Astrocyte (in vitro differentiated cells and primary cell): Measurements from ENCODE around the gene CR1L. TPM values are rescaled to one million over a fixed set of nuclear protein-coding genes. Genes with fewer than 3 reads are reported as not detected.
"Not testable (repeated sequence)": the region's sequence is repeated elsewhere in the genome, so short reads cannot be mapped to it uniquely, and the experiment has no call there.

Experiments used
- DNase-seq: peaks from one replicate; pipeline ENCODE4 v3.0.0-alpha.2; 2010; ENCODE audit warnings: low read depth
- FAIRE-seq: peaks from 2 replicates; lab custom pipeline; 2011; peaks lifted over from hg19 to GRCh38; lab: Jason Lieb, UNC
- H2AFZ ChIP-seq: 2 replicates; pipeline ENCODE4 v1.6.0; 2012; ENCODE audit warnings: low read depth, low read length, inconsistent platforms
- H3K27ac ChIP-seq: 2 replicates; pipeline ENCODE4 v1.5.1; 2011; ENCODE audit warnings: low read depth, low read length, inconsistent platforms
- H3K27me3 ChIP-seq: 2 replicates; pipeline ENCODE4 v1.6.0; 2011; ENCODE audit warnings: low read length, inconsistent platforms; ENCODE audit not compliant: insufficient read depth
- H3K36me3 ChIP-seq: 2 replicates; pipeline ENCODE4 v1.5.1; 2011; ENCODE audit warnings: low read length, inconsistent platforms; ENCODE audit not compliant: insufficient read depth
- H3K4me1 ChIP-seq: 2 replicates; pipeline ENCODE4 v1.5.1; 2011; ENCODE audit warnings: low read length, inconsistent platforms; ENCODE audit not compliant: insufficient read depth
- H3K4me2 ChIP-seq: 2 replicates; pipeline ENCODE4 v1.6.0; 2012; ENCODE audit warnings: low read length, inconsistent platforms
- H3K4me3 ChIP-seq: 2 replicates; pipeline ENCODE4 v1.5.1; 2011; ENCODE audit warnings: low read depth, mild to moderate bottlenecking, low read length, inconsistent platforms; ENCODE audit not compliant: insufficient read depth
- H3K79me2 ChIP-seq: 2 replicates; pipeline ENCODE4 v1.6.0; 2012; ENCODE audit warnings: mild to moderate bottlenecking, low read length, inconsistent platforms; ENCODE audit not compliant: insufficient read depth
- H3K9ac ChIP-seq: 2 replicates; pipeline ENCODE4 v1.6.0; 2012; ENCODE audit warnings: mild to moderate bottlenecking, low read length, inconsistent platforms
- H3K9me3 ChIP-seq: 2 replicates; pipeline ENCODE4 v1.5.1; 2012; ENCODE audit warnings: low read depth, mild to moderate bottlenecking, low read length, inconsistent platforms; ENCODE audit not compliant: insufficient read depth
- H4K20me1 ChIP-seq: 2 replicates; pipeline ENCODE4 v1.6.0; 2012; ENCODE audit warnings: low read length, inconsistent platforms; ENCODE audit not compliant: insufficient read depth
- H3K27ac Mint-ChIP-seq: one replicate; pipeline ENCODE4 v1.8.0; 2021; ENCODE audit warnings: mild to moderate bottlenecking, mixed read lengths; ENCODE audit not compliant: unreplicated experiment
- H3K27me3 Mint-ChIP-seq: one replicate; pipeline ENCODE4 v1.8.0; 2021; ENCODE audit warnings: low read depth, mixed read lengths; ENCODE audit not compliant: unreplicated experiment
- H3K36me3 Mint-ChIP-seq: one replicate; pipeline ENCODE4 v1.8.0; 2021; ENCODE audit warnings: low read depth, mixed read lengths; ENCODE audit not compliant: unreplicated experiment
- H3K4me1 Mint-ChIP-seq: one replicate; pipeline ENCODE4 v1.8.0; 2021; ENCODE audit warnings: low read depth, mixed read lengths; ENCODE audit not compliant: unreplicated experiment
- H3K4me3 Mint-ChIP-seq: one replicate; pipeline ENCODE4 v1.8.0; 2021; ENCODE audit warnings: mild to moderate bottlenecking, moderate library complexity, mixed read lengths; ENCODE audit not compliant: unreplicated experiment
- H3K9me3 Mint-ChIP-seq: one replicate; pipeline ENCODE4 v1.8.0; 2021; ENCODE audit warnings: mild to moderate bottlenecking, mixed read lengths; ENCODE audit not compliant: unreplicated experiment
- EZH2 ChIP-seq: IDR thresholded peaks from 2 replicates; pipeline ENCODE4 v1.6.1; 2012; ENCODE audit warnings: mild to moderate bottlenecking, low read length, inconsistent platforms; ENCODE audit not compliant: insufficient read depth
- total RNA-seq: library from RNA; stranded (reverse); gene quantifications from 2 replicates; pipeline ENCODE4 v1.2.1, GENCODE V29; 2021
- TF ChIP-seq, protein P1 (sequence below): IDR thresholded peaks from 2 replicates; pipeline ENCODE4 v1.5.1; 2011; ENCODE audit warnings: low read depth, mild to moderate bottlenecking, inconsistent platforms, low read length, moderate library complexity; ENCODE audit not compliant: insufficient read depth

The CR1L gene
- total RNA-seq, 1 donor from 2014 or later = not detected

DNA sequence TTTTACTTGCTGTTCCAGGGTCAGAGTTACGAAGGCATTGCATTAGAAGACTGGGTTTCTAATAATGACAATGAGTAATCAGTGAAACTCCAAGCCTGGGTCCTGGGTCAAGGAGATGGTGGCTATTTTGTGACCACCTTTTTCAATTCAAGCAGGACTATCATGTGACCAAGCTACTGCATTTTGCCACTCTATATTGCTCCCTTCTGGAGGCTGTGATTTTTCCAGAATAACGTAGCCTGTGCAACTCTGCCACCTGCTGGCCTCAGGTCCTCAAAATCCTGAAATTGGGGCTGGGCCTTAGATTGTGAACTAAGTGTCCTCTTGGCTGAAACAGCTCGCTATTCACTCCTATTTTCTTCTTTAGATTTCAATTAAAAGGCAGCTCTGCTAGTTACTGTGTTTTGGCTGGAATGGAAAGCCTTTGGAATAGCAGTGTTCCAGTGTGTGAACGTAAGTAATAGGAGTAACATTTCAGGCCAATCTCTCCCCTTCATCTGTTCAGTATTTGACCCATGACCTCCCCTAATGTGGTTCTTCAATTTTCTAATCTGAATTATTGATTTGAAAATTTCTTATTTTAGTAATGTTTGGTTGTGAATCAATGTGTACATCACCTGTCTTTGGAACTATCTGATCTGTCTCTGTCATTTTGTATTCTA is 54.0 kb downstream of the CR1L start:
- FAIRE-seq = peak; percentile 55
- Histone ChIP-seq H3K9me3 (no peaks in the 10 kb centered on the region), H3K4me3 (no peak overlapping the region), H3K79me2 (no peaks in the 10 kb centered on the region), H2AFZ (no peak overlapping the region), H3K36me3 (no peaks in the 10 kb centered on the region), H3K27me3 (peaks cover 2% of the 10 kb centered on the region), H3K4me1 (no peaks in the 10 kb centered on the region), H3K9ac (no peak overlapping the region), H3K27ac (no peak overlapping the region), H3K4me2 (no peak overlapping the region), H4K20me1 (no peaks in the 10 kb centered on the region)
- Mint-ChIP-seq H3K27me3 (peaks cover 2% of the 10 kb centered on the region), H3K27ac (no peak overlapping the region), H3K4me3 (no peak overlapping the region), H3K4me1 (peaks cover 2% of the 10 kb centered on the region), H3K36me3 (no peaks in the 10 kb centered on the region), H3K9me3 (no peaks in the 10 kb centered on the region)
- TF ChIP-seq, protein P1, sequence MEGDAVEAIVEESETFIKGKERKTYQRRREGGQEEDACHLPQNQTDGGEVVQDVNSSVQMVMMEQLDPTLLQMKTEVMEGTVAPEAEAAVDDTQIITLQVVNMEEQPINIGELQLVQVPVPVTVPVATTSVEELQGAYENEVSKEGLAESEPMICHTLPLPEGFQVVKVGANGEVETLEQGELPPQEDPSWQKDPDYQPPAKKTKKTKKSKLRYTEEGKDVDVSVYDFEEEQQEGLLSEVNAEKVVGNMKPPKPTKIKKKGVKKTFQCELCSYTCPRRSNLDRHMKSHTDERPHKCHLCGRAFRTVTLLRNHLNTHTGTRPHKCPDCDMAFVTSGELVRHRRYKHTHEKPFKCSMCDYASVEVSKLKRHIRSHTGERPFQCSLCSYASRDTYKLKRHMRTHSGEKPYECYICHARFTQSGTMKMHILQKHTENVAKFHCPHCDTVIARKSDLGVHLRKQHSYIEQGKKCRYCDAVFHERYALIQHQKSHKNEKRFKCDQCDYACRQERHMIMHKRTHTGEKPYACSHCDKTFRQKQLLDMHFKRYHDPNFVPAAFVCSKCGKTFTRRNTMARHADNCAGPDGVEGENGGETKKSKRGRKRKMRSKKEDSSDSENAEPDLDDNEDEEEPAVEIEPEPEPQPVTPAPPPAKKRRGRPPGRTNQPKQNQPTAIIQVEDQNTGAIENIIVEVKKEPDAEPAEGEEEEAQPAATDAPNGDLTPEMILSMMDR = peak; percentile 62
- TF ChIP-seq EZH2 = no peak
- DNase-seq = peak; percentile 27

DNA sequence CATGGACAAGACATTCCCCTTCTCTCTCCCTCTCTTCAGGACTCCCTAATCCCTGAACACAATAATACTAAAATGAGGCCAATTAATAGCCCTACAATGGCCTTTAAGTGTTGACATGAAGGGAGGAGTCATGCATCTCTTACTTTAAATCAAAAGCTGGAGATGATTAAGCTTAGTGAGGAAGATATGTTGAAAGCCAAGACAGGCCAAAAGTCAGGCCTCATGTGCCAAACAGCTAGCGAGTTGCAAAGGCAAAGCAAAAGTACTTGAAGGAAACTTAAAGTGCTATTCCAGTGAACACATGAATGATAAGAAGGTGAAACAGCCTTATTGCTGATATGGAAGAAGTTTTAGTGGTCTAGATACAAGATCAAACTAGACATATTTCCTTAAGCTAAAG is 57.4 kb downstream of the CR1L start:
- Histone ChIP-seq H3K27me3 (peaks cover 2% of the 10 kb centered on the region), H4K20me1 (no peaks in the 10 kb centered on the region), H3K4me1 (no peaks in the 10 kb centered on the region), H2AFZ (no peak overlapping the region), H3K27ac (no peak overlapping the region), H3K4me3 (no peak overlapping the region), H3K9me3 (no peaks in the 10 kb centered on the region), H3K79me2 (no peaks in the 10 kb centered on the region), H3K9ac (no peak overlapping the region), H3K36me3 (no peaks in the 10 kb centered on the region), H3K4me2 (no peak overlapping the region)
- Mint-ChIP-seq H3K4me3 (no peak overlapping the region), H3K27ac (no peak overlapping the region), H3K36me3 (no peaks in the 10 kb centered on the region), H3K4me1 (peaks cover 6% of the 10 kb centered on the region), H3K9me3 (no peaks in the 10 kb centered on the region), H3K27me3 (no peaks in the 10 kb centered on the region)
- TF ChIP-seq, protein P1 = no peak
- no peak for TF ChIP-seq EZH2
- DNase-seq = no peak
- FAIRE-seq = no peak

DNA sequence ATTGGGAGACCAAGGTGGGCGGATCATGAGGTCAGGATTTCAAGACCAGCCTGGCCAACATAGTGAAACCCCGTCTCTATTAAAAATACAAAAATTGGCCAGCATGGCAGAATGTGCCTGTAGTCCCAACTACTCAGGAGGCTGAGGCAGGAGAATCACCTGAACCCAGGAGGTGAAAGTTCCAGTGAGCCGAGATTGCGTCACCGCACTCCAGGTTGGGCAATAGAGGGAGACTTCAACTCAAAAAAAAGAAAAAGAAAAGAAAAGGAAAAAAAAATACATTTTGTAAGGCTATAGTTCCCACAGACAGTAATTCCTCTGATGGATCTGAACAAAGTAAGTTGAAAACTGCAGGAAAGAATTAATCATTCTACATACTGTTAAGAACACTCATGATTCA is 58.8 kb downstream of the CR1L start:
- Mint-ChIP-seq H3K4me1 (peaks cover 16% of the 10 kb centered on the region), H3K4me3 (no peak overlapping the region), H3K9me3 (no peaks in the 10 kb centered on the region), H3K27me3 (no peaks in the 10 kb centered on the region), H3K36me3 (no peaks in the 10 kb centered on the region), H3K27ac (no peak overlapping the region)
- Histone ChIP-seq H4K20me1 (no peaks in the 10 kb centered on the region), H3K27ac (no peak overlapping the region), H3K36me3 (no peaks in the 10 kb centered on the region), H3K4me1 (no peaks in the 10 kb centered on the region), H3K4me2 (no peak overlapping the region), H3K4me3 (no peak overlapping the region), H3K9me3 (no peaks in the 10 kb centered on the region), H3K79me2 (no peaks in the 10 kb centered on the region), H3K9ac (no peak overlapping the region), H2AFZ (no peak overlapping the region), H3K27me3 (peaks cover 2% of the 10 kb centered on the region)
- DNase-seq (no peak), FAIRE-seq (no peak)
- TF ChIP-seq, protein P1 = no peak
- TF ChIP-seq EZH2 = no peak

DNA sequence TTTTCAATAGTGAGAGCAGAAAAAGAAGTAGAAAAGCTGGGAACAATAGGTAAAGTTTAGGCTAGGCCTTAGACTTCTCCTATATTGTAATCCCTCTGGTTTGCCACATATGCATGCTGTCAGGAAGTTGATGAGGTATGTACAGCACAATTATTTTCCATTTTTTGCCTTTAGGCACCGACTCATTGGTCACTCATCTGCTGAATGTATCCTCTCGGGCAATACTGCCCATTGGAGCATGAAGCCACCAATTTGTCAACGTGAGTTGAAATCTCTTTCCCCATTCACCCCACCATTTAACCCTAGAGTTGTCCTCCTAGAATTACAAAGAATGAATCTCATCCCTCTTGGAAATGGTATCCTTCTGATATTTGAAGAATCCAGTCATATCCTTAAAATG is 63.1 kb downstream of the CR1L start:
- not testable (repeated sequence) for H3K9ac ChIP-seq, H3K79me2 ChIP-seq, H3K27me3 ChIP-seq, H4K20me1 ChIP-seq, H3K4me3 Mint-ChIP-seq, H2AFZ ChIP-seq, H3K9me3 Mint-ChIP-seq, DNase-seq, H3K36me3 ChIP-seq, H3K4me3 ChIP-seq, H3K27ac ChIP-seq, H3K9me3 ChIP-seq, FAIRE-seq, H3K4me1 ChIP-seq, H3K4me2 ChIP-seq, H3K36me3 Mint-ChIP-seq, H3K27me3 Mint-ChIP-seq
- H3K27ac Mint-ChIP-seq = peak overlapping the region; percentile 99
- H3K4me1 Mint-ChIP-seq = peaks cover 16% of the 10 kb centered on the region
